ENCODE results near the gene ANKRD30BL.
"Not testable (repeated sequence)": the region's sequence is repeated elsewhere in the genome, so short reads cannot be mapped to it uniquely, and the experiment has no call there.

The ANKRD30BL gene, protein sequence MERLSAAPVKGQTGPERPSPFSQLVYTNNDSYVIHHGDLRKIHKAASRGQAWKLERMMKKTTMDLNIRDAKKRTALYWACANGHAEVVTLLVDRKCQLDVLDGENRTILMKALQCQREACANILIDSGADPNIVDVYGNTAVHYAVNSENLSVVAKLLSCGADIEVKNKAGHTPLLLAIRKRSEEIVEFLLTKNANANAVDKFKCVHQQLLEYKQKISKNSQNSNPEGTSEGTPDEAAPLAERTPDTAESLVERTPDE

DNA sequence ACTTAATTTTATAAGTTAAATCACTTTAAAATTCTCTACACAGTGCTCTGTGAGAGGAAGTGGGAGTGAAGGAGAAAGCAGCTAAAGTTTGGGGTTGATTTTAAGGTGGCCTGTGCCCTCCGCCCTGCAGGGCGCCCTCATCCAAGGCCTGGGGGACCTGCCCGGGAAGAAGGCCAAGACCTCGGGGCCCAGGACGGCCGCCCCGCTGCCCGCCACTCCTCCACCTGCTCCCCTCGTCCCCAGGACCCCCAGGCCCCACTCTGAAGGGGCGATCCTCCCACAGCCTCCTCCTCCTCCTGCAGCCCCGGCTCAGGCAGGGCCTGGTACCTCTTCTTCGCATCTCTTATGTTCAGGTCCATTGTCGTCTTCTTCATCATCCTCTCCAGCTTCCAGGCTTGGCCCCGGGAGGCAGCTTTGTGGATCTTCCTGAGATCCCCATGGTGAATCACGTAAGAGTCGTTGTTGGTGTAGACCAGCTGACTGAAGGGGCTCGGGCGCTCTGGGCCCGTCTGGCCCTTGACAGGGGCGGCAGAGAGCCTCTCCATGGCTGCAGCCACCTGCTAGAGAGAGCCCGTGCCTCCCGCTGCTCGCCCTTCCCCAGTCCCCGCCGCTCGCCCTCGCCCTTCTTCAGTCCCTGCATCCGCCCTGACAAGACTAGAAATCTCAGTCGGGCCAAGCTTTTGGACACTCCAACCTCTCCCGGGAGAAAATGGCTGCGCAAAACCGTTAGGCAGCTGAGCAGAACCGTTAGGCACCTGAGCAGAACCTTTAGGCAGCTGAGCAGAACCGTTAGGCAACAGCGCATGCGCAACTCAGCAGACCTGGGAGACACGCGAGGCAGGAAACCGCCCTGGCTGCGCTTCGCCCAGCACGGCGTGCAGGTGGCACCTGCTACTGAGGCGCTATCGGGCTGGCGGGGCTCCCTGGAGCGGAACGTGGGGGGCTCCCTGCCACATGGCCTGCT lies at the start of gene ANKRD30BL:
TSS of gene ANKRD30BL (minus strand) at position 792 of the 964 bp plus-strand sequence. CDS start at position 545, 247 bp downstream.
- ATAC-seq (replicated peaks; ENCODE audit: extremely low read depth, poor library complexity, severe bottlenecking); H3K9me3 Mint-ChIP-seq; DNase-seq (ENCODE audit: low spot score in 2 of 2); H3K4me1 Mint-ChIP-seq; H3K27me3 Mint-ChIP-seq; H3K4me3 Mint-ChIP-seq; H3K27ac Mint-ChIP-seq (ENCODE audit: low read depth); H3K36me3 Mint-ChIP-seq (ENCODE audit: insufficient read depth): not testable (repeated sequence)

DNA sequence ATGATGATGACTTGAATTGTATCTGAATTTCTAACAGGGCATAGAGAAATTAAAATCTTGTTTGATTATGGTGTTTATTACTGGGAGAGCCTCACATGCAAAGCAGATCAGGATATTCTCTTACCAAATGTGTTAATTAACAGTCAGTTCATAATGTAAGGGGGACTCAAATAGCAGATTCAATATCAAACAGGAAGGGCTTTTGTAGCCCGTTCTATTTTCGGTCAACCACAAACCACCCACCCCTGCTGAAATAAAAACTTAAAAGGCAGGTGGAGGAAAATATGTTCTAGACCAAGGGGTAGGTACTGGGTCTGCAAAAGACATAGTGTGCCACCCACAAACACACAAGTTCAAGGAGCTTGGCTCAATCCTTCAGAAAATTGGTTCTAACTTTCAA lies 41.1 kb upstream of the ANKRD30BL start:
- H3K27me3 Mint-ChIP-seq; DNase-seq (ENCODE audit: low spot score in 2 of 2); H3K9me3 Mint-ChIP-seq; H3K36me3 Mint-ChIP-seq (ENCODE audit: insufficient read depth); H3K27ac Mint-ChIP-seq (ENCODE audit: low read depth); H3K4me3 Mint-ChIP-seq; ATAC-seq (replicated peaks; ENCODE audit: extremely low read depth, poor library complexity, severe bottlenecking); H3K4me1 Mint-ChIP-seq: not testable (repeated sequence)

DNA sequence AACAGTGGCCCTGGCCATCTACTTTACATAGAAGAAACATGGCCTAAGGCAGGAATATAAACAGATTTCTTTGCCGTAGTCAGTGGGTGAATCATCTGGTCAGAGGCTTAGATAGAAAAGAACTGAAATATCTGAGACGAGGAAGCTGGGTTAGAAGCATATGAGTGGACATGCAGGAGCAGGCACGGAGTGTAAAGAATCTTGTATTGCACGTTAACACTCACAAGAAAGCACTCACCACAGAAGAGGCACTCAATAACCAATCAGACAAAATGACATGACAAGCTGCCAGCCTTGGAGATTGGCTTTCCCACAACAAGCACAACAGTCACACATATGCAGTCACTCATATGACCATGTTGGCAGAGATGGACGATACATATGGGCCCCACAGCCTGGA lies 31.1 kb upstream of the ANKRD30BL start:
- H3K36me3 Mint-ChIP-seq (ENCODE audit: insufficient read depth); H3K4me1 Mint-ChIP-seq; H3K27me3 Mint-ChIP-seq; DNase-seq (ENCODE audit: low spot score in 2 of 2); ATAC-seq (replicated peaks; ENCODE audit: extremely low read depth, poor library complexity, severe bottlenecking); H3K27ac Mint-ChIP-seq (ENCODE audit: low read depth); H3K9me3 Mint-ChIP-seq; H3K4me3 Mint-ChIP-seq: not testable (repeated sequence)

DNA sequence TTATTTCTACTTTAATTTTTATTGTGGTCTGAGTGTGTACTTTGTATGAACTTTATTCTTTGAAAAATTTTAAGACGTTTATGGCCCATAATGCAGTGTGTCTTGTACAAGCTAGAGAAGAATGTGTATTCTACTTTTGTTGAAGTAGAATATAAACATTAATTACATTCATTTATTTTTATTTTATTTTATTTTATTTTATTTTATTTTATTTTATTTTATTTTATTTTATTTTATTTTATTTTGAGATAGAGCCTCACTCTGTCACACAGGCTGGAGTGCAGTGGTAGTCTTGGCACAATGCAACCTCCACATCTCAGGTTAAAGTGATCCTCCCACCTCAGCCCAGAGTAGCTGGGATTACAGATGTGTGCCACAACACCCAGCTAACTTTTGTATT lies 5.3 kb upstream of the ANKRD30BL start:
- ATAC-seq (replicated peaks; ENCODE audit: extremely low read depth, poor library complexity, severe bottlenecking); H3K9me3 Mint-ChIP-seq; H3K36me3 Mint-ChIP-seq (ENCODE audit: insufficient read depth); H3K4me1 Mint-ChIP-seq; H3K27me3 Mint-ChIP-seq; H3K4me3 Mint-ChIP-seq; DNase-seq (ENCODE audit: low spot score in 2 of 2); H3K27ac Mint-ChIP-seq (ENCODE audit: low read depth): not testable (repeated sequence)

DNA sequence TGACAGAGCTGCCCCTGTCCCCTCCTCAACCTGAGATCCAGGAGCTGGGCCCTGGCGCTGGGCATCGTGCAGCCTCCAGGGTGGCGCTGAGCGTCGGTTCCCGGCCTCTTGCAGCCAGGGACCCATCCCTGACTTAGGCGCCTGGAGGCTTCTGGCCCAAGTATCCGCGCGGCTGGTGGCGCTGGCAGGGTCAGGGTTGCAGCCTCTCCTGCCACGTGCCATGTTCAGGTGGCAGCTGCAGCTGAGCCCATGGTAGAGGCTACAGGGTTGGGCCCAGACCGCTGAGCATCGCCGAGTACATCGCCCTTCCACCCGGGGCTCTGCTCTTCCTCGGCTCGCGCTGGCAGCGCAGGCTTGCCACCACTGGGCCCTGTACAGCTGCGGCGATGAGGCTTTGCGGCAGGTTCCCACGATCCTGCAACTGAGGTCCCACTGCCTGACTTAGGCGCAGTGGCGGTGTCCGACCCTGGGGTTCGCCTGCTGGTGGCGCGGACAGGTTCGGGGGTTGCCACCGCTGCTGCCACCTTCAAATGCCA lies 441 bp upstream of the ANKRD30BL start:
- H3K27me3 Mint-ChIP-seq; H3K27ac Mint-ChIP-seq (ENCODE audit: low read depth); H3K4me1 Mint-ChIP-seq; H3K9me3 Mint-ChIP-seq; H3K4me3 Mint-ChIP-seq; ATAC-seq (replicated peaks; ENCODE audit: extremely low read depth, poor library complexity, severe bottlenecking); DNase-seq (ENCODE audit: low spot score in 2 of 2); H3K36me3 Mint-ChIP-seq (ENCODE audit: insufficient read depth): not testable (repeated sequence)

DNA sequence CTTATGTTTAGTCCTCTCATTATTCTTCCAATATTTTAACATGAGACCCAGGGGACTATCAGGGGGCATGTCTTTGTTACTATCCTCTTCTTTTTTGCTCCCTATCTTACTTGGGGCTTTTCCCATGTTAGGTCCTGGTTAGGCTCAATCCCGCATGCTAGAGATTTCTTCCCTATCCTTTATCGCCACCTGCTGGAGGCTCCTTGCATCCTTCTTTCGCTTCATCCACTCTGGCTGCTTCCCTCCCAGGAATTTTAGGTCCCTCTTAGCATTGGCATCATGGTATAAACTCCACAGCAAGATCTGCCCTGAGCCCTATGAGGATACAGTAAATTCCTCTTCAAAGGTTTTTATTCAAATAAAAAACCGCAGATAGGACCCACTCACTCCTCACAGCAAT lies 15.0 kb downstream of the ANKRD30BL start:
- H3K4me1 Mint-ChIP-seq; H3K9me3 Mint-ChIP-seq; H3K27ac Mint-ChIP-seq (ENCODE audit: low read depth); H3K27me3 Mint-ChIP-seq; H3K4me3 Mint-ChIP-seq; ATAC-seq (replicated peaks; ENCODE audit: extremely low read depth, poor library complexity, severe bottlenecking); DNase-seq (ENCODE audit: low spot score in 2 of 2); H3K36me3 Mint-ChIP-seq (ENCODE audit: insufficient read depth): not testable (repeated sequence)
